Measurements from ENCODE around the gene KDM2A.
A peak's percentile ranks its signal among the peaks of the same experiment; 100 is the strongest.

Gene KDM2A

GRCh38 chr11:67288452-67289225 lies 169.6 kb downstream of the KDM2A start:
- H4K20me1 ChIP-seq, result peaks cover 27% of the 10 kb centered on the region; the same call in 1 of the 2 replicates
- peak overlapping the region; percentile 81 for H3K4me3 ChIP-seq
- H3K4me1 ChIP-seq, result peaks cover 85% of the 10 kb centered on the region
- H3K4me2 ChIP-seq, result peak overlapping the region; percentile 99
- peak; percentile 97 for TF ChIP-seq Cebpa-rat (IDR thresholded peaks at IDR 0.05)
- H3K9ac ChIP-seq, result peak overlapping the region; percentile 100
- H3K27ac ChIP-seq, result peak overlapping the region; percentile 100
- no peaks in the 10 kb centered on the region; the same call in 1 of the 2 replicates for H3K9me3 ChIP-seq
- H3K36me3 ChIP-seq, result peaks cover 73% of the 10 kb centered on the region
- no peaks in the 10 kb centered on the region for H3K27me3 ChIP-seq

- peaks cover 79% of the 10 kb centered on the region for H3K4me1 ChIP-seq
- H3K9me3 ChIP-seq, result no peaks in the 10 kb centered on the region; the same call in 1 of the 2 replicates
- H4K20me1 ChIP-seq, result peaks cover 27% of the 10 kb centered on the region; the same call in 1 of the 2 replicates
- H3K27ac ChIP-seq, result peak within 1 kb of the TSS; percentile 100
- H3K27me3 ChIP-seq, result no peaks in the 10 kb centered on the region
- no peak for TF ChIP-seq Cebpa-rat (IDR thresholded peaks at IDR 0.05)
- H3K4me3 ChIP-seq, result peak within 1 kb of the TSS; percentile 81
- H3K36me3 ChIP-seq, result peaks cover 73% of the 10 kb centered on the region
- H3K9ac ChIP-seq, result peak within 1 kb of the TSS; percentile 100
- H3K4me2 ChIP-seq, result peak within 1 kb of the TSS; percentile 99
Observed at GRCh38 chr11:67289226-67289650, 170.2 kb downstream of the KDM2A start, which contains the start of gene ANKRD13D. Gene ANKRD13D (plus strand): TSS chr11:67289303. CDS start chr11:67289461, 158 bp downstream.

GRCh38 chr11:67289651-67290479 lies 170.8 kb downstream of the KDM2A start:
- peaks cover 27% of the 10 kb centered on the region; the same call in 1 of the 2 replicates for H4K20me1 ChIP-seq
- H3K27ac ChIP-seq, result peak overlapping the region; percentile 100
- H3K9me3 ChIP-seq, result peaks cover 5% of the 10 kb centered on the region; the same call in 1 of the 2 replicates
- peak overlapping the region; percentile 95 for H3K4me2 ChIP-seq
- H3K36me3 ChIP-seq, result peaks cover 73% of the 10 kb centered on the region
- no peaks in the 10 kb centered on the region for H3K27me3 ChIP-seq
- TF ChIP-seq Cebpa-rat (IDR thresholded peaks at IDR 0.05), result no peak
- peaks cover 73% of the 10 kb centered on the region for H3K4me1 ChIP-seq
- peak overlapping the region; percentile 100 for H3K9ac ChIP-seq
- H3K4me3 ChIP-seq, result peak overlapping the region; percentile 81

GRCh38 chr11:67290801-67291200 lies 171.7 kb downstream of the KDM2A start:
- Histone ChIP-seq H3K9me3 (peaks cover 14% of the 10 kb centered on the region), H3K4me3 (peak overlapping the region; percentile 81), H3K27me3 (no peaks in the 10 kb centered on the region), H3K4me1 (peaks cover 63% of the 10 kb centered on the region), H3K27ac (peak overlapping the region; percentile 100), H3K36me3 (peaks cover 73% of the 10 kb centered on the region), H4K20me1 (peaks cover 27% of the 10 kb centered on the region; the same call in 1 of the 2 replicates), H3K9ac (peak overlapping the region; percentile 100), H3K4me2 (peak overlapping the region; percentile 95)
- TF ChIP-seq Cebpa-rat (IDR thresholded peaks at IDR 0.05), result no peak

GRCh38 chr11:67291481-67292381 lies 172.7 kb downstream of the KDM2A start:
- Histone ChIP-seq H4K20me1 (peaks cover 27% of the 10 kb centered on the region; the same call in 1 of the 2 replicates), H3K4me1 (peaks cover 54% of the 10 kb centered on the region), H3K9me3 (peaks cover 19% of the 10 kb centered on the region), H3K27ac (0 out of 2 replicates have a peak overlapping the region, but pooled peaks have one; percentile 22), H3K27me3 (no peaks in the 10 kb centered on the region), H3K36me3 (peaks cover 73% of the 10 kb centered on the region), H3K4me2 (peak overlapping the region; percentile 95), H3K9ac (peak overlapping the region; percentile 100; the same call in 1 of the 2 replicates), H3K4me3 (no peak overlapping the region)
- TF ChIP-seq Cebpa-rat (IDR thresholded peaks at IDR 0.05), result no peak

DNA sequence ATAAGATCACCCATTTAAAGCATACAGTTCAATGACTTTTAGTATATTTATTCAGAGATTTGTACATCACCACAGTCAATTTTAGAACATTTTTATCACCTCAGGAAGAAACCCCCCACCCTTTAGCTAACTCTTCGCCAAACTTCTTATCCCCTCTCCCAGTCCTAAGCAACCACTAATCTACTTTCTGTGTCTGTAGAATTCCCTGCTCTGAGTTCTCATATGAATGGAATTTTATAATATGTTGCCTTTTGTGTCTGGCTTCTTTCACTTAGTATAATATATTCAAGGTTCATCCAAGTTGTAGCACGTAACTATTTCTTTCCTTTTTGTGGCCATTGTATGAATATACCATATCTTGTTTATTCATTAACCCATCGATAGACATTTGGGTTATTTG lies 173.6 kb downstream of the KDM2A start:
- TF ChIP-seq Cebpa-rat (IDR thresholded peaks at IDR 0.05), result no peak
- Histone ChIP-seq H4K20me1 (peaks cover 35% of the 10 kb centered on the region; the same call in 1 of the 2 replicates), H3K27ac (no peak overlapping the region), H3K9ac (no peak overlapping the region), H3K36me3 (peaks cover 73% of the 10 kb centered on the region), H3K4me1 (peaks cover 45% of the 10 kb centered on the region), H3K9me3 (peaks cover 19% of the 10 kb centered on the region), H3K4me3 (no peak overlapping the region), H3K4me2 (peak overlapping the region; percentile 95), H3K27me3 (no peaks in the 10 kb centered on the region)

- no peak overlapping the region for H3K9ac ChIP-seq
- peaks cover 19% of the 10 kb centered on the region for H3K9me3 ChIP-seq
- peaks cover 40% of the 10 kb centered on the region for H3K4me1 ChIP-seq
- peak overlapping the region; percentile 95 for H3K4me2 ChIP-seq
- H3K4me3 ChIP-seq, result no peak overlapping the region
- H3K27ac ChIP-seq, result no peak overlapping the region
- H3K36me3 ChIP-seq, result peaks cover 77% of the 10 kb centered on the region
- peaks cover 39% of the 10 kb centered on the region; the same call in 1 of the 2 replicates for H4K20me1 ChIP-seq
- no peak for TF ChIP-seq Cebpa-rat (IDR thresholded peaks at IDR 0.05)
- H3K27me3 ChIP-seq, result no peaks in the 10 kb centered on the region
Observed at GRCh38 chr11:67293090-67293489, 174.0 kb downstream of the KDM2A start.

DNA sequence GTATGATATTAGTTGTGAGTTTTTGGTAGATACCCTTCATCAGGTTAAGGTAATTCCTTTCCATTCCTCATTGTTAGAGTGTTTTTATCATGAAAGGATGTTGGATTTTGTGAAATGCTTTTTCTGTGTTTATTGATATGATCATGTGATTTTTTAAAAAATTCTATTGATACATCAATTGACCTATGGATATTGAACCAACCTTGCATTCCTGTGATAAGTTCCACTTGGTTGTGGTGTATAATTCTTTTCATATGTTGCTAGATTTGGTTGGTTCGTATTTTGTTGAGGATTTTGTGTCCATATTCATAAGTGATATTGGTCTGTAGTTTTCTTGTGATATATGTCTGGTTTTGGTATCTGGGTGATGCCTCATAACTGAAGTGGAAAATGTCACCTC lies 176.8 kb downstream of the KDM2A start:
- H3K27ac ChIP-seq, result no peak overlapping the region
- H3K9ac ChIP-seq, result no peak overlapping the region
- H3K27me3 ChIP-seq, result no peaks in the 10 kb centered on the region
- H3K4me1 ChIP-seq, result peaks cover 33% of the 10 kb centered on the region
- no peak overlapping the region for H3K4me3 ChIP-seq
- H3K4me2 ChIP-seq, result no peak overlapping the region
- H4K20me1 ChIP-seq, result peaks cover 44% of the 10 kb centered on the region; the same call in 1 of the 2 replicates
- H3K9me3 ChIP-seq, result peaks cover 19% of the 10 kb centered on the region
- no peak for TF ChIP-seq Cebpa-rat (IDR thresholded peaks at IDR 0.05)
- peaks cover 96% of the 10 kb centered on the region for H3K36me3 ChIP-seq

- no peak overlapping the region for H3K9ac ChIP-seq
- H3K4me2 ChIP-seq, result no peak overlapping the region
- H3K36me3 ChIP-seq, result peaks cover 92% of the 10 kb centered on the region
- peaks cover 19% of the 10 kb centered on the region for H3K9me3 ChIP-seq
- peaks cover 42% of the 10 kb centered on the region for H4K20me1 ChIP-seq
- H3K4me1 ChIP-seq, result peaks cover 35% of the 10 kb centered on the region
- H3K27ac ChIP-seq, result no peak overlapping the region
- H3K27me3 ChIP-seq, result no peaks in the 10 kb centered on the region
- H3K4me3 ChIP-seq, result no peak overlapping the region
- TF ChIP-seq Cebpa-rat (IDR thresholded peaks at IDR 0.05), result no peak
Observed at GRCh38 chr11:67298786-67299185, 179.7 kb downstream of the KDM2A start.
